HG03066 (cell line): Measurements from ENCODE around the gene TSPEAR.
"Not testable (repeated sequence)": the region's sequence is repeated elsewhere in the genome, so short reads cannot be mapped to it uniquely, and the experiment has no call there.

Experiments
- ATAC-seq: cut with Tn5 transposase; IDR thresholded peaks from one replicate; pipeline ENCODE4 v1.9.1; 2021; ENCODE audit warnings: low read depth; ENCODE audit not compliant: unreplicated experiment

The TSPEAR gene

GRCh38 chr21:44657635-44658540 lies 53.5 kb downstream of the TSPEAR start, which contains the start of gene KRTAP12-3:
Gene KRTAP12-3, plus strand, starts transcription at chr21:44657932. Its CDS starts 48 bp downstream, at chr21:44657980.
- no peak for ATAC-seq

GRCh38 chr21:44656868-44657267 lies 54.5 kb downstream of the TSPEAR start:
- no peak for ATAC-seq

- no peak for ATAC-seq
These were observed 56.7 kb downstream of the TSPEAR start, which contains the start of gene KRTAP12-4 for GRCh38 chr21:44654576-44655175. Gene KRTAP12-4, minus strand, starts transcription at chr21:44654659. Its CDS starts 45 bp downstream, at chr21:44654614.

GRCh38 chr21:44653656-44654575 lies 57.5 kb downstream of the TSPEAR start:
- no peak for ATAC-seq

- ATAC-seq = no peak
These were observed 58.2 kb downstream of the TSPEAR start for GRCh38 chr21:44653123-44653522.

- ATAC-seq = no peak
These were observed 60.2 kb downstream of the TSPEAR start for GRCh38 chr21:44650973-44651675.

GRCh38 chr21:44650265-44650972 lies 61.0 kb downstream of the TSPEAR start:
- ATAC-seq = no peak

- ATAC-seq = no peak
These were observed 61.8 kb downstream of the TSPEAR start for GRCh38 chr21:44649521-44650100.

- ATAC-seq = no peak
These were observed 62.6 kb downstream of the TSPEAR start for GRCh38 chr21:44648557-44649311.

GRCh38 chr21:44647222-44647552 lies 64.2 kb downstream of the TSPEAR start:
- no peak for ATAC-seq

GRCh38 chr21:44646366-44647221 lies 64.8 kb downstream of the TSPEAR start, which contains the start of gene KRTAP10-11:
Gene KRTAP10-11, plus strand, starts transcription at chr21:44646414. Its CDS starts 45 bp downstream, at chr21:44646459.
- ATAC-seq = not testable (repeated sequence)

- ATAC-seq = no peak
These were observed 66.5 kb downstream of the TSPEAR start for GRCh38 chr21:44644878-44645277.

- ATAC-seq = no peak
These were observed 67.5 kb downstream of the TSPEAR start for GRCh38 chr21:44643741-44644310.

- no peak for ATAC-seq
These were observed 70.6 kb downstream of the TSPEAR start for GRCh38 chr21:44640761-44641160.

GRCh38 chr21:44639331-44639655 lies 72.1 kb downstream of the TSPEAR start:
- ATAC-seq = no peak

GRCh38 chr21:44638506-44639330 lies 72.7 kb downstream of the TSPEAR start:
- not testable (repeated sequence) for ATAC-seq
